Activated CD8-positive, alpha-beta memory T cell treated with anti-CD3 and anti-CD28 coated beads for 36 hours (primary cell): ENCODE results near the gene NPEPL1. TPM values are rescaled to one million over a fixed set of nuclear protein-coding genes. Genes with fewer than 3 reads are reported as not detected.

ENCODE experiments used
- total RNA-seq, 2 experiments: library from RNA; stranded (reverse); gene quantifications; one replicate each; pipeline ENCODE4 v1.2.3, GENCODE V29; 2021

NPEPL1 gene
- total RNA-seq, 2 experiments from 2014 or later, result 12.4 to 12.6 TPM

Other genes with a start within 250 kb of the NPEPL1 start
- not detected for gene APCDD1L, start 177.4 kb upstream of the NPEPL1 start, total RNA-seq
- gene STX16, start 41.5 kb upstream of the NPEPL1 start, total RNA-seq, result 10 to 100 TPM; 67.8 to 70.3 TPM
- 1 to 10 TPM; 1.3 TPM for gene GNAS-AS1, start 158.1 kb downstream of the NPEPL1 start, total RNA-seq
- gene GNAS, start 159.9 kb downstream of the NPEPL1 start, total RNA-seq, result 100 to 1,000 TPM; 723 to 764 TPM